Duodenal mucosa (tissue), 2 donors: ENCODE results near the gene BOK.
"Not testable (repeated sequence)": the region's sequence is repeated elsewhere in the genome, so short reads cannot be mapped to it uniquely, and the experiment has no call there.

ENCODE experiments used
- H3K27ac ChIP-seq: one replicate; pipeline ENCODE4 v1.7.0; 2013; ENCODE audit warnings: low read depth, low read length
- H3K27me3 ChIP-seq, 2 donors: one replicate each; pipeline ENCODE4 v1.7.0; 2013; ENCODE audit warnings: low read length in 2 of 2, control low read depth in 1 of 2; ENCODE audit not compliant: insufficient read depth in 2 of 2, control insufficient read depth in 1 of 2
- H3K36me3 ChIP-seq, 2 donors: one replicate each; pipeline ENCODE4 v1.7.0; 2013; ENCODE audit warnings: low read length in 2 of 2, control low read depth in 1 of 2; ENCODE audit not compliant: insufficient read depth in 2 of 2, control insufficient read depth in 1 of 2
- H3K4me1 ChIP-seq, 2 donors: one replicate each; pipeline ENCODE4 v1.7.0; 2013; ENCODE audit warnings: low read length in 2 of 2, control low read depth in 1 of 2; ENCODE audit not compliant: insufficient read depth in 2 of 2, control insufficient read depth in 1 of 2
- H3K4me3 ChIP-seq, 2 donors: one replicate each; pipeline ENCODE4 v1.7.0; 2013; ENCODE audit warnings: low read length in 2 of 2, low read depth in 1 of 2
- H3K9ac ChIP-seq, 2 donors: one replicate each; pipeline ENCODE4 v1.7.0; 2013; ENCODE audit warnings: low read length in 2 of 2, low read depth in 1 of 2
- H3K9me3 ChIP-seq, 2 donors: one replicate each; pipeline ENCODE4 v1.7.0; 2013; ENCODE audit warnings: low read length in 2 of 2, control low read depth in 1 of 2; ENCODE audit not compliant: control insufficient read depth in 1 of 2

The BOK gene

GRCh38 chr2:241525818-241526780 is 32.4 kb upstream of the BOK start:
- not testable (repeated sequence) for H3K4me1 ChIP-seq, H3K9me3 ChIP-seq, H3K27me3 ChIP-seq, H3K4me3 ChIP-seq, H3K27ac ChIP-seq, H3K9ac ChIP-seq, H3K36me3 ChIP-seq

GRCh38 chr2:241530571-241530970 is 28.0 kb upstream of the BOK start:
- Histone ChIP-seq H3K9me3 (no peaks in the 10 kb centered on the region), H3K4me1 (no peaks in the 10 kb centered on the region), H3K4me3 (no peak overlapping the region), H3K36me3 (no peaks in the 10 kb centered on the region), H3K27ac (no peak overlapping the region), H3K27me3 (peaks cover 0 to 10% of the 10 kb centered on the region in 2 donors), H3K9ac (no peak overlapping the region)

GRCh38 chr2:241531161-241531722 is 27.3 kb upstream of the BOK start:
- Histone ChIP-seq H3K4me3 (no peak overlapping the region), H3K36me3 (no peaks in the 10 kb centered on the region), H3K27me3 (peaks cover 0 to 13% of the 10 kb centered on the region in 2 donors), H3K9me3 (no peaks in the 10 kb centered on the region), H3K27ac (no peak overlapping the region), H3K4me1 (no peaks in the 10 kb centered on the region), H3K9ac (no peak overlapping the region)

- Histone ChIP-seq H3K9me3 (no peaks in the 10 kb centered on the region), H3K36me3 (no peaks in the 10 kb centered on the region), H3K9ac (no peak overlapping the region), H3K4me3 (no peak overlapping the region), H3K27me3 (peaks cover 0 to 13% of the 10 kb centered on the region in 2 donors), H3K4me1 (no peaks in the 10 kb centered on the region), H3K27ac (no peak overlapping the region)
Observed at GRCh38 chr2:241532168-241532567, 26.4 kb upstream of the BOK start.

- Histone ChIP-seq H3K4me1 (no peaks in the 10 kb centered on the region), H3K27me3 (peaks cover 0 to 13% of the 10 kb centered on the region in 2 donors), H3K9me3 (no peaks in the 10 kb centered on the region), H3K27ac (no peak overlapping the region), H3K36me3 (no peaks in the 10 kb centered on the region), H3K9ac (no peak overlapping the region), H3K4me3 (no peak overlapping the region)
Observed at GRCh38 chr2:241532733-241533601, 25.6 kb upstream of the BOK start.

- no peaks in the 10 kb centered on the region for H3K4me1 ChIP-seq
- H3K27ac ChIP-seq = no peak overlapping the region
- no peak overlapping the region for H3K4me3 ChIP-seq
- H3K27me3 ChIP-seq = peaks cover 0 to 13% of the 10 kb centered on the region in 2 donors
- no peak overlapping the region for H3K9ac ChIP-seq
- no peaks in the 10 kb centered on the region for H3K9me3 ChIP-seq
- no peaks in the 10 kb centered on the region for H3K36me3 ChIP-seq
Observed at GRCh38 chr2:241534293-241534692, 24.3 kb upstream of the BOK start.

- H3K36me3 ChIP-seq = no peaks in the 10 kb centered on the region
- no peaks in the 10 kb centered on the region for H3K9me3 ChIP-seq
- no peak overlapping the region for H3K27ac ChIP-seq
- H3K9ac ChIP-seq = no peak overlapping the region
- H3K27me3 ChIP-seq = peaks cover 0 to 13% of the 10 kb centered on the region in 2 donors
- H3K4me3 ChIP-seq = no peak overlapping the region
- H3K4me1 ChIP-seq = no peaks in the 10 kb centered on the region
Observed at GRCh38 chr2:241534701-241535375, 23.7 kb upstream of the BOK start.

- H3K9ac ChIP-seq = no peak overlapping the region
- no peaks in the 10 kb centered on the region for H3K36me3 ChIP-seq
- H3K27ac ChIP-seq = no peak overlapping the region
- peaks cover 4 to 11% of the 10 kb centered on the region in 2 donors for H3K27me3 ChIP-seq
- no peaks in the 10 kb centered on the region for H3K9me3 ChIP-seq
- H3K4me1 ChIP-seq = no peaks in the 10 kb centered on the region
- no peak overlapping the region for H3K4me3 ChIP-seq
Observed at GRCh38 chr2:241535871-241536655, 22.5 kb upstream of the BOK start.
